OCI-LY1 (cell line): ENCODE data around the gene UVSSA.

ENCODE experiments used
- EZH2 ChIP-seq: fragments of 200-600 bp; sonication (generic), shearing (Covaris generic); IDR thresholded peaks from 2 replicates; pipeline ENCODE4 v1.8.0; 2017; ENCODE audit warnings: borderline replicate concordance, mixed run types, mild to moderate bottlenecking, antibody characterized with exemption, low read length, moderate library complexity, mixed read lengths
- TF ChIP-seq, protein P1 (sequence below): fragments of 200-600 bp; sonication (generic), shearing (Covaris generic); IDR thresholded peaks from 2 replicates; pipeline ENCODE4 v1.5.1; 2017; ENCODE audit warnings: mild to moderate bottlenecking, antibody characterized with exemption, low read length, moderate library complexity, mixed read lengths

DNA sequence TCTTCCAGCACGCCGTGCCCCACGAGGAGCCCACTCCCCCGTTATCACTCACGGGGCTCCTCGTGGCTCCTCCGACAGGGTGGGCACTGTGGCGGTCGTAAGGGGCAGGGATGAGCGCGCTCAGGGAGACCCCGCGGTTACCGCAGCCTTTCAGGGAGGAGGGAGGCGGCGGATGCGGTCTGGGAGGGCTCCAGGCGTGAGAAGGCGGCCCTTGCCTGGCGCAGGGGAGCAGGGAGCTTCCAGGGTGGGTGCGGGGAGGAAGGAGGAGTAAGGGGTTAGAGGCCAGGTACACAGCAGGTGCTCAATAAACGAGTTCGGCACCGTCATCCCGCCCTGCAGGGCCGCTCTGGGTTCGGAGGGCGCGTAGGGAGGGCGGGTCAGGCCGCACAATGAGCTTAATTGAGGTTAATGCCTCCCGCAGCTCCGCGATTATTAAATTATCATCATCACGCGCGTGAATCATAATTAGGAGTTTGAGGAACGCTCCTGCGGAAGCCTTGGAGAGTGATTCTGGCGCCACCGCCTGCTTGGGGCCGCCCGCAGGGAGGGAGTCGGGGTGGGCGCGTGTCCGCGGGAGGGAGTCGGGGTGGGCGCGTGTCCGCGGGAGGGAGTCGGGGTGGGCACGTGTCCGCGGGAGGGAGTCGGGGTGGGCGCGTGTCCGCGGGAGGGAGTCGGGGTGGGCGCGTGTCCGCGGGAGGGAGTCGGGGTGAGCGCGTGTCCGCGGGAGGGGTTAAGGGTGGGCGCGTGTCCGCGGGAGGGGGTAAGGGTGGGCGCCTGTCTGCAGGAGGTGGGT lies 66.9 kb downstream of the UVSSA start:
- TF ChIP-seq, protein P1, sequence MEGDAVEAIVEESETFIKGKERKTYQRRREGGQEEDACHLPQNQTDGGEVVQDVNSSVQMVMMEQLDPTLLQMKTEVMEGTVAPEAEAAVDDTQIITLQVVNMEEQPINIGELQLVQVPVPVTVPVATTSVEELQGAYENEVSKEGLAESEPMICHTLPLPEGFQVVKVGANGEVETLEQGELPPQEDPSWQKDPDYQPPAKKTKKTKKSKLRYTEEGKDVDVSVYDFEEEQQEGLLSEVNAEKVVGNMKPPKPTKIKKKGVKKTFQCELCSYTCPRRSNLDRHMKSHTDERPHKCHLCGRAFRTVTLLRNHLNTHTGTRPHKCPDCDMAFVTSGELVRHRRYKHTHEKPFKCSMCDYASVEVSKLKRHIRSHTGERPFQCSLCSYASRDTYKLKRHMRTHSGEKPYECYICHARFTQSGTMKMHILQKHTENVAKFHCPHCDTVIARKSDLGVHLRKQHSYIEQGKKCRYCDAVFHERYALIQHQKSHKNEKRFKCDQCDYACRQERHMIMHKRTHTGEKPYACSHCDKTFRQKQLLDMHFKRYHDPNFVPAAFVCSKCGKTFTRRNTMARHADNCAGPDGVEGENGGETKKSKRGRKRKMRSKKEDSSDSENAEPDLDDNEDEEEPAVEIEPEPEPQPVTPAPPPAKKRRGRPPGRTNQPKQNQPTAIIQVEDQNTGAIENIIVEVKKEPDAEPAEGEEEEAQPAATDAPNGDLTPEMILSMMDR: no peak
- no peak for TF ChIP-seq EZH2
